ENCODE data around the gene PSAP.

PSAP gene

DNA sequence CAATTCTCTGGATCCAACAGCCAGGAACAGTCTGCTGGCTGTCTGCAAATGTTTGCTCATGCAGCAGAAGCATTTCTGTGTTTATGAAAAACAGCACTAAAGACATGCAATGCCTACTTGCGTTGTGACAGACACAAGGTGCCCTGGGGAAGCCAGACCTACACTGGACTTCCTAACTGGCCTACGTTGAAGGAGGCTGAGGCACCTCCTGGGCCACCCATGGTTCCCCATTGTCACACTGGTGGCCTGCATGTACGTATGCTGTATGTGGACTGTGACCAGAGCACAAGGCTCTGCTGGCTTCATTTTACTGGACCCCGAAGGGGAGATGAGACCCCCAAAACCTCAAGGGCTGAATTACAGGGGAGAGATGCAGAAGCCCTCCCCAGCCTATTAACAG is 27.7 kb downstream of the PSAP start:
- DNase-seq: no peak

DNA sequence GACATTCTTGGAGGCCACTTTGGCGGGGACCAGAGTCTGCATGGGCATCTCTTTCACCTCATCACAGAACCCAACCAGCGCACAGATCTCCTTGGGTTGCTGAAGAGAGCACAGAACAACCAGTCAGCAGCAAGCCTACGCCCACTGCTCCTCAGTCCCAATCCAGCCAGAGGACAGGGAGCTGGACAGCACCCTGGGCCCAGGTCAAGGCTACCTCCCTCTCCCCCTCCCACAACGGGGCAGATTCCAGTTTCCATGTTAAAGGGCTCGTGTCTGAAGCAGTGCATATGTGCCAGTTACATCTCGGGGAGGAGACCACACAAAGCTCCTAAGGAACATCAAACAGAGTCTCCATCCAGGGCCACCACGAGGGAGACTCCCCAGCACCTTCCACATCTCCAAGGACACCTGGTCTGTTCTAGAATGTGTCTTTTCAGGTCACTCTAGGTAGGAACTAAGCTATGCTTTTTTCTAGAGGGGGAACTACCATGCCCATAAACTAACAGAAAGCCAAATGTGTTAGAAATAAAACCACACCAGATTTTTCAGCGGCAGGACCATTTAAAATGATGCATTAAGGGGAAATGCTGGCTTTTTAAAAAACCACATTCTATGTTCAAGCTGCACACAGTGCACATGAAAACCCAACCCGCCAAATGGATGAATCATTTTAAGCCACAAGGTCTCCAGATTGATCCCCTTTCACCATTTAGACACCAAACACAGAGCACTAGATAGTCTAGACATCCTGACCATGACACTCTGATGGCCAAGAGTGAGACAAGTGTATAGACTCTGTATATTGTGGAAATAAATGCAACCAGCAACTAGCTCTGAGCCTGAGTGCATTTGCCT is 28.9 kb downstream of the PSAP start:
- no peak for DNase-seq

DNA sequence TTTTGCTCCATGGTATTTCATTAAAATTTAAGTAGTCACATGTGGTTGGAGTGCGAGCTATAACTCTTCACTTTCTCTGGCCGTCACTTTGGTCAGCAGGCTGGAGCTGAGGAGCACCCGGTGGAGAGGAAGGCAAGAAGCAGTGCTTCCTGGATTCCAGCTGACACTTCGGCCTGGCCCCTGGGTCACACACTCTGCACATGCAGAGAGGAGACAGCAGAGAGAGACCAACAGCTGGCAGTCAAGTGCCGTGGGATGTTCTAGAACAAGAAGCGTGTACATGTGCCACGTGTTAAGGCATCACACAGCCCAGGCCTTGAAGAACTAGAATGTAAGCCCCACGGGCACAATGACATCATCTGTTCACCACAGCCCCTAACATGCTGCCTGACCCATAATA is 30.1 kb downstream of the PSAP start:
- no peak for DNase-seq

DNA sequence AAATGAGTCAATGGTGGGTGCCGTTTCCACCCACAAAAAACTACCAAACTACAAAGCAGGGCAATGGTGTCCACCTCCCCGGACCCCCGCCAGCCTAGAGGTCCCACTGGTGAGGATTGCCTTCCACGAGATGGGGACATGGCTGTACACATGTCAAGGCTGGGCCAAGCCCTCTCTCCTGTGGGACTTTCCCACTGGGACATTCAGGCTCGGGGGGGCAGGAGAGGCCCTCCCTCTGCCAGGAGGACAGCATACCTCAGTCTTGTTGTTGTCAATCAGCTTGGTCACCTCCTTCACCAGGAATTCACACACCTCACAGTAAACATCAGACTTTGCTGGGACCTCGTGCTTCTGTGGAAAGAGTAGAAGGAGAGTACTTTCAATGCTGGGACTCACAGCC is 31.1 kb downstream of the PSAP start:
- DNase-seq: no peak

DNA sequence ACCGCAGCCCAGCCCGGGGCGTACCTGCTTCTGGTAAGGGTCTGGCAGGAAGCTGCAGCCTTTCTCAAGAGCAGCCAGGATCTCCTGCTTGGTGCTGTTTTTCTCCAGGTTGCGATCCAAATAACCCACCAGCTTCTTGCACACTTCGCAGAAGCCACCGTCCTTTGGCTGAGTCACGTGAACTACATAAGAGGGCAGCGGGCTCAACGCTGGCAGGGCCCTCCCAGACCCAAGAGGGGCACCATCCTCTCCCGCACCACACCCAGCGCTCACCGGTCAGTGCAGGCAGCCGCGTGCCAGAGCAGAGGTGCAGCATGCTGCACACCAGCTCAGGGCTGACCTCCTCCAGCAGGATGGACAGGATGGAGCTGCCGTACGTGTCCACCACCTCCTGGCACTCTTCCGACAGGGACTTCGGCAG is 31.6 kb downstream of the PSAP start:
- no peak for DNase-seq

DNA sequence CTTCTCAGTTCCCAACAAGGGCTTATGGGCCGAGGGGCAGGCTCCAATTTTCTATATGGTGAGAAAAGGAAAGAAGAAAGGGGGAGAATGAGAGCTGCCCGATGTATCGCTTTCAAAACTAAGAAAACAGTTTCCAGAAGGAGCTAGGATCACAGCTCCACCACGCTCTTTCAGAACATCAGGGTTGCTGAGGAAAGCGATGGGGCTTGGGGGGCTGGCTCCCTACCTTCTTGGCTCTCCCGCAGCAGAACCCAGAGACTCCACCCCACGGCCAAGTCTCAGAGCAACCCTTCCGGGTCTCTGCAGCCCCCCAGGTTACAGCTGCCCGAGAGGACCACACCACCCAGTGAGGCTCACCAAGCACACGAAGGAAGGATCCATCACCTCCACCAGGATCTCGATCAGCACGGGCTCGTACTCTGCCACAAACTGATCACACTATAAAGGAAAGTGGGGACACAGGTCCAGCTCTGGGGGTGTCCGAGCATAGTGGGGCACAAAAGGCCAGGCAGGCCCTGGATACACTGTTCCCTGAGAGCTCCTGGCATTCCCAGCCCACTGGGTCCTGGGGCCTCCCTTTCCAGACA is 32.3 kb downstream of the PSAP start:
- no peak for DNase-seq

DNA sequence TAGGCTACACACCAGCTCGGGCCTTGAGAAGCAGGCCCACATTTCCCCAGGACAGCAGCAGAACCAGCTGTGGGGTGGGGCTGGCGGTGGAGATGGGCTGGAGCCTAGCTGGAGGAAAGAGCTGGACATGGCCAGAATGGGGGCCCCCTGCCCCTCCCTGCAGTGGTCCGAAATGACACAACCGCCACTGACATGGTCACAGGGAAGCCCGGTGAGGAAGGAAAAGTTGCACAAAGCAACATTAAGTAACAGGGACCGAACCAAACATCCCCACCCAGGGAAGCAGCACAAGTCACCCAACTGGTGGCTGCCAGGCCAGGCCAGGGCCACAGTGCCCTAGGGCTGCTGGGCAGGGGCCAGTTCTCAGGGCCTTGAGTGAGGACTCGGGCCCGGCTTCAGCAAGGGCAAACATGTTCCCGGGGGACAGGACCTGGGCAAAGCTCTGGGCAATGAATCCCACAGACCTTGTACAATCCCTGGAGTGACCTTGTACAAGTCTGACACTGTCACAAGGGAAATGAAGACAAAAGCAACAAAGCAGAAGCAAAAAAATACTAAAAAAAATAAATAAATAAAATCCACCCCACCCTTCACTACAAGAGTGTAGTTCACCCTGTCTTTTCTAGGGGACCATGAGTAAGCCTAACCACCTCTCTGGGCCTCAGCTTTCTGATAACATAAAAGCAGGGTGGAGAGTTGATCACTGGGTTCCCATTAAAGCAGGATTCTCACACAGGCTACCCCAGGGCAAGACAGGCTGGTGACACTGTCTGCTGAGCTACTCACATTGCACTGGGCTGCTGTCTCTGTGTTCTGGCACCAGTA is 33.0 kb downstream of the PSAP start:
- DNase-seq: peak in 1 of 2 donors; percentile 64

DNA sequence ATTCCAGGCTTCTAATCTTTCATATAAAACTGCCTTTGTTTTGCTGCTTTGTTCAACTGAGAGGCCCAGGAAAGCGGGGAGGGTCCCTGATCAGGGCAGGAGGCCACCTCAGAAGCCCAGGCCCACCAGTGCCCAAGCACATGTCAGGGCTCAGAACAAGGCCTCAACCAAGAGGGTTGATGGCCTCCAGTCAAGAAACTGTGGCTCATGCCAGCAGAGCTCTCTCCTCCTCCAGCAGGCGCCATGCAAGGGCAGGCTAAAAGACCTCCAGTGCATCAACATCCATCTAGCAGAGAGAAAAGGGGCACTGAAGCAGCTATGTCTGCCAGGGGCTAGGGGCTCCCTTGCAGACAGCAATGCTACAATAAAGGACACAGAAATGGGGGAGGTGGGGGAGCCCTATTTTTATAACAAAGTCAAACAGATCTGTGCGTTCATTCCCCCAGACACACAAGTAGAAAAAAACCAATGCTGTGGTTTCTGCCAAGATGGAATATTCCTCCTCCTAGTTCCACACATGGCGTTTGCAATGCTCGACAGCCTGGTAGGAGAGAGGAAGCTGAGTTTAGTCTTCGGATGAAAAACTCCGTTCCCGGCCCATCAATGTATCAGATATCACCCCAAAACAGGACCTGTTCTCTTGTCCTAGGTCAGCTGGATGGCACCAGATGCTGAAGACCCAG is 34.0 kb downstream of the PSAP start:
- DNase-seq: no peak

DNA sequence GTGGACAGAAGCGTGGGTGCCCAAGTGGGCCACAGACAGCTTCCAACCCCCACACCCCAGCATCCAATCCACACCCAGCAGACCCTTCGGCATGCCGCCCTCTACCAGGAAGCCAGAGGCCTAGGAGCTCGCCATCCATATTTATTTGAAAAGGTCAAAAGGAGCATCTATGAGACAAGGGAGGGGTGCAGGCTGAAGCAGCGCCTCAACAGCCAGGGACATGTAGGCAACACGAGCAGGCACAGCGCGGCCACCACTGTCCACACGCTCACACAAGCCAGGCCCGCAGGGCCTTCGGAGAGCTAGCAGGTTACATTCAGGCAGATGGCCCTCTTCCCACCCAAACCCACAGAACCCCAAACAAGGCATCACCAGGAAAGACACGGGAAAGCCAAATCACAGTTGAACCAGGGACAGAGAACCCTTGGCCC is 34.6 kb downstream of the PSAP start:
- no peak for DNase-seq

DNA sequence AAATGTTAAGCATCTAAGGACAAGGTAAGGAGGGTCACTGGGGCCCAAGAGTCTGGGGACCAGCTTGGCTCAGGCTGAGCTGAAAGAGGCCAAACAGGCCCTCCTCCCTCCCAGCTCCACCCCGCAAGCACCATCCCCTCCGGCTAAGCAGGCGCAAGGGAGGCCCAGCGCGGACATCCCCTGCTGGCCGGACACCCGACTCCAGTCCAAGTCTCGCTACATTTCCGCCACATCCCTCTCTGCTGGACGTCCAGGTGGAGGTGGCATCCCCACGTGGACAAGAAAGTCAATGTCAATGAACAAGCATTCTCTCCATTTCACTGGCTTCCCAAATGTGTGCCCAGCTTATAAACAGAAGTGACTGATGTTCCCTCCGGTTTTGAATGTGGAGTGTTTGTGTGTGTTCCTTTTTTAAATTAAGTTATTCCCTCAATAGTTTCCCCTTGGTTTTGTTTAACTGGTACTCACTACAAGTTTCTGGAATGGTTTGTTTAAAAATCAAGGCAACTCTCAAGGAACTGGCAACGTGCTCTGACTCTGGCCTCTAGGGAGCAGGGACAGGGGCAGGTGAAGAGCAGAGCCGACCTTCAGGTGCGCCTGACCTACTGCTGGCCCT is 35.4 kb downstream of the PSAP start:
- no peak for DNase-seq

DNA sequence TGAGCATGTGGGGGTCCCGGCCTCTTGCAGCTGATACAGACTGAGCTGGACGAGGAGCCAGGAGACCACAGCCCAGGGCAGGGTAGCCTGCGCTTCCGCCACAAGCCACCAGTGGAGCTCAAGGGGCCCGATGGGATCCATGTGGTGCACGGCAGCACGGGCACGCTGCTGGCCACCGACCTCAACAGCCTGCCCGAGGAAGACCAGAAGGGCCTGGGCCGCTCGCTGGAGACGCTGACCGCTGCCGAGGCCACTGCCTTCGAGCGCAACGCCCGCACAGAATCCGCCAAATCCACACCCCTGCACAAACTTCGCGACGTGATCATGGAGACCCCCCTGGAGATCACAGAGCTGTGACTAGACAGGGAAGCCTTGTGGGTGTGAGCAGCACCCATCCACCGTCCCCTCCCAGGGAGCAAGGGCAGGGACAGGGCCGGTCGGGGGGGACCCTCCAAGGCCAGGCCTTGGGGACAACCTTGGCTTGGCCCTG is 36.1 kb downstream of the PSAP start:
- DNase-seq: no peak

DNA sequence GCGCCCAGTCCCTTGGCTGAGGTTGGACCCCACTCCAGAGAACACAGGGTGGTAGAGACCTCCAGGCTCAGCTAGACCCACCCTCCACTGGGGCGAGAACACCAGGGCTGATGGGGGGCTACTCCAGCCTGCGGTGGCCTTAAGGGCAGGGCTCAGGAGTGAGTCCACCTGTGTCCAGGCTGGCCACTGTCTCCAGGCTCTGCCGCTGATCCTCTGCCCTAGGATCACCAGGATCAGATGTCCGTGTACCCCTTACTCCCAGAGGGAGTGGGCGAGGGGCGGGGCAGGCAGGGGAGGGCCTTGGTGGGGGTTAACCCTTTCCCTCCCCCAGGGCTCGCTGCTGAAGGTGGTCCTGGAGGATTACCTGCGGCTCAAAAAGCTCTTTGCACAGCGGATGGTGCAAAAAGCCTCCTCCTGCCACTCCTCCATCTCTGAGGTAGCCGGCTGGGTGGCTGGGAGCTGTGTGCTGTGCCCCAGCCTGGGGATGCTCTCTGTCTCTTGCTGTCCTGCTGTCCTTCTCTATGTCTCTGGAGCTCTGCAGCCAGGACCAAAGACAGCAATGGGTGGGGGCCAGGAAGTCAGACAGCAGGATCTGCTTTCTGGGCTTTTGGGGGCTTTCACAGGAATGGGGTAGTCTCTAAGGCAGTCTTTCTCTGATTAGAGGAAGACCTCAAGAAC is 38.0 kb downstream of the PSAP start:
- no peak for DNase-seq

DNA sequence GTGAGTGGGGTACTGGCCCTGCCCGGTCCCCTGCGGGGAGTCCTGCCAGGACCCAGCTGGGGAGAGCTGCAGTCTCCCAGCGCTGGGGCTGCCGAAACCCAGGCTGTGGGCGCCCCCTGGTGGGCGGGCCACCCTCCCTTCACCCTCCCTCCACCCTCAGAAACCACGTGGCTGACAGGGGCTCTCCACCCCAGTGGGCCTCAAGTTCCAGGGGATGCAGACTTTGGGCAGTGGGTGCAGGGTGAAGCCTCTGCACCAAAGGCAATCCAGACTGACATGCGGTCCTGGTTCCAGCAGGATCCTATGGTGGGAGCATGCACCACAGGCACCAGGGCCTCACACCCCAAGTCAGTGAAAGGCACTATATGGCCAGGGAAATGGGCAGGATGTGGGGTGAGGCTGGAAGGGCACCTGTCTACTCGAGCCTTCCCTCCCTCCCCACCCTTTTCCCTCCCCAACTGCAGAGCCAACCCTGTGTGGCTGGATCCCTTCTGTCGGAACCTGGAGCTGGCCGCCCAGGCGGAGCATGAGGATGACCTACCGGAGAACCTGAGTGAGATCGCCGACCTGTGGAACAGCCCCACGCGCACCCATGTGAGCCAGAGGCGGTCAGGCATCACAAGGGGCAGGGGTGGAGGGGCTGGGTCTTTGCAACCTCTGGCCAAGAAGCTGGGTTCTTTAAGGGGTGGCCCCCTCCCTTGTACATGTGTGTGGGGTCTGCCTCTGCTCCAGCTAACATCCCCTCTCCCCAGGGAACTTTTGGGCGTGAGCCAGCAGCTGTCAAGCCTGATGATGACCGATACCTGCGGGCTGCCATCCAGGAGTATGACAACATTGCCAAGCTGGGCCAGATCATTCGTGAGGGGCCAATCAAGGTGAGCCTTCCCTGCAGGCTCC is 38.8 kb downstream of the PSAP start:
- peak; percentile 74 to 78 for DNase-seq

DNA sequence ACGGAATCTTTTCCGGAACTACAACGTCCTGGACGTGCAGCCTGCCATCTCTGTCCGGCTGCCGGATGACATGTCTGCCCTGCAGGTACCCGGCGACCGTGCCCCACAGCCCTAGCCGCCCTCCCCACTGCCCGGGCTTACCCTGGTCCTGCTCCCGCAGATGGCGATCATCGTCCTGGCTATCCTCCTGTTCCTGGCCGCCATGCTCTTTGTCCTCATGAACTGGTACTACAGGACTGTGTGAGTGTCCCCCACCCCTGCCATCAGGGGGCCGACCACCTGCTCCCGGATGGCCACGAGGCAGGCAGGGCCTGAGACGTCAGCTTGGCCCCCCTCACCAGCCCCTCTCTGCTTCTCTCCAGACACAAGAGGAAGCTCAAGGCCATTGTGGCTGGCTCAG is 39.7 kb downstream of the PSAP start:
- no peak for DNase-seq

DNA sequence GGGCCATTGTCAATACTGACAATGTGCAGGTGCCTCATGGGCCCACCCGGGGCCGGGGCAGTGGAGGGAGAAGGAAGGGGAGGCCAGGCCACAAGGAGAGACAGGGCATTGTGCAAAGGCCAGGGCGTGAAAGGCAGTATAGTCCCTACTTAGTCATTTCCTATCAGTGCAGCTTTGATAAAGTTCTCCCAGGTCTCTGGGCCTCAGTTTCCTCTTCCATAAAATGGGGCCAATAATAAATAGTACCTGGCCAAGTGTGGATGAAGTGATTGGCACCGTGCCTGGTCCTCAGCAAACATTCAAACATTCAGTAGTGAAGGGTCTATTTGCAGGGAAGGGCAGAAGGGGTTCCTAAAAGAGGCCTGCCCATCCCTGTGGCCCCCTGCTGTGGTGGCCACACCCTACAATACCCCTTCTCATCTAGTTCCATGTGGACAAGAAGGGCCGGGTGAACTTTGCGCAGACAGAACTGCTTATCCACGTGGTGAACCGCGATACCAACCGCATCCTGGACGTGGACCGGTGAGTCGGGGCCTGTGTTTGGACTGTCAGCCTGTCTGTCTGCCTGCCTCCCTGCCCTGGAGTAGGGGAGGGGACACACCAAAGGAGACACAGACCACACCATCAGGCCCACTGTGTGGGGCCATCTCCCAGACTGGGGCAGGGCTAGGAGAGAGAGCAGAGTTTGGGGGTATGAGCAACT is 40.9 kb downstream of the PSAP start:
- DNase-seq: no peak

DNA sequence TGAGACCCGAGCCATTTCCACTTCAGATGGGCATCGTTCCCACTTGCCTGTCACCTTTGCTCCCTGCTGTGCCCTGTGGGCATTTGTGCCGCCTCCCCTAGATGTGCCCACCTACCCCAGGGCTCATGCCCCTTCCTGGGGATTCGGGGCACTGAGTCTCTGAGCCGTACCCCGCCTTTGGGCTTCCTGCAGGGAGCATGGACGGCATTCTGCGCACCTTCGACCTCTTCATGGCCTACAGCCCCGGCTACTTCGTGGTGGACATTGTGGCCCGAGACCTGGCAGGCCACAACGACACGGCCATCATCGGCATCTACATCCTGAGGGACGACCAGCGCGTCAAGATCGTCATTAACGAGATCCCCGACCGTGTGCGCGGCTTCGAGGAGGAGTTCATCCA is 41.4 kb downstream of the PSAP start:
- DNase-seq: no peak

DNA sequence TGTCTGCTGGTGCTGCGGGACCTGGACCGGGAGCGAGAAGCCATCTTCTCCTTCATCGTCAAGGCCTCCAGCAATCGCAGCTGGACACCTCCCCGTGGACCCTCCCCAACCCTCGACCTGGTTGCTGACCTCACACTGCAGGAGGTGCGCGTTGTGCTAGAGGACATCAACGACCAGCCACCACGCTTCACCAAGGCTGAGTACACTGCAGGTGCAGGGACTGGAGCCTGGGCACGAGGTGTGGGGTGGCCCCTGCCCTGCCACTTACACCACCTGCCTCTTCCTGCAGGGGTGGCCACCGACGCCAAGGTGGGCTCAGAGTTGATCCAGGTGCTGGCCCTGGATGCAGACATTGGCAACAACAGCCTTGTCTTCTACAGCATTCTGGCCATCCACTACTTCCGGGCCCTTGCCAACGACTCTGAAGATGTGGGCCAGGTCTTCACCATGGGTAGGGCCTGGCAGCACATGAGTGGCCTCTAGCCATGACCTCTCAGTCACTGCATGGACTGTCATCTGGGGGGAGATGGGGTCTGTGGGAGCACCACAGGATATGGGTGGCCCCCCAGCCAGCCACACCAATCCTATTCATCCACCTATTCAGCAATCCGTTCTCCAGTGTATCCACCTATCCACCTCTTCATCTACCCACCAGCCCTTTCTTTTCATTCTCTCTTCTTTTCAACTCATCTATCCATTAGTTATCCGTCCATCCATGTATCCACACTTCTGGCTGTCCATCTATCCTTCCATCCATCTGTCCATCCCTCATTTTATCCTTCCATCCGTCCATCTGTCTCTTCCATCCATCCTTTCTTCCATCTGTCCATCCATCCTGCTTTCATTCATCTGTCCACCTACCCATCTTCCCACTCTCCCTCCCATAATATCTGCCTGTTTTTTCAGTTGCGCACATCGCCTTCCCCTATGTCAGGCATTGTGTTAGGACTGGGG is 43.2 kb downstream of the PSAP start:
- no peak for DNase-seq

DNA sequence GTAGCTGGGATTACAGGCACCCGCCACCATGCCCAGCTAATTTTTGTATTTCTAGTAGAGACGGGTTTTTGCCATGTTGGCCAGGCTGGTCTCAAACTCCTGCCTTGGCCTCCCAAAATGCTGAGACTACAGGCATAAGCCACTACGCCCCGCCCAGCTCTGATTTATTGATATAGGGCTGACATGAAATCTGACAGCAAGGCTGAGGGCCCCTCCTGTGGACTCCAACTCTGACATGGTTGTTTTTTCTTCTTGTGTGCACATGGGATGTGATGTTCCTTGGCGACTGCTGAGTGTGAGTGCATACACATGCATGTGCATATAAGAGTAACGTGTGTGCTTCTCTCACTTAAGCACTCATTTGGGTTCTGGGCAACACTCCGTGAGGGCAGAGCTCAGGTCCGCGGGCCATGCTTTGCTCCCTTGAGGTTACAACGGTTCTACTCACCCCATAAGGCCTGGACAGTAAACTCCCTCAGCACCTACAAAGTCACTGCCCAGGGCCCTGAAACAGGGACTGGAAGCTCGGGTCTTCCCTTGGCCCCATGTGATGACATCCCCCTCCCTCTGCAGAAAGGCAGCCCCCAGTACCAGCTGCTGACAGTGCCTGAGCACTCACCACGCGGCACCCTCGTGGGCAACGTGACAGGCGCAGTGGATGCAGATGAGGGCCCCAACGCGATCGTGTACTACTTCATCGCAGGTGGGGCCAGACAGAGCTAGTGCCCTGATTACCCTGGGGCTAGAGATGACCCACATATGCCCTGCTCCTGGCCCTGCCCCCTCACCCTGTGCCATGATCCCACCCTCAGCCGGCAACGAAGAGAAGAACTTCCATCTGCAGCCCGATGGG is 44.1 kb downstream of the PSAP start:
- DNase-seq: no peak
